Activated B cell treated with CpG ODN at 0.5 μM for 24 hours (primary cell): Measurements from ENCODE around the gene PM20D2. TPM values are rescaled to one million over a fixed set of nuclear protein-coding genes. Genes with fewer than 3 reads are reported as not detected.
"Not testable (repeated sequence)": the region's sequence is repeated elsewhere in the genome, so short reads cannot be mapped to it uniquely, and the experiment has no call there.

Source experiments
- ATAC-seq: fragments of 200-7000 bp; cut with Tn5 transposase; one replicate; pipeline ENCODE4 v1.10.0; 2021; ENCODE audit warnings: low read depth, mild to moderate bottlenecking, moderate library complexity
- CTCF ChIA-PET: fragments of 350-600 bp; sonication (Branson Sonifier 250); formaldehyde crosslinking; loops from one replicate; lab custom pipeline; 2021; ENCODE audit warnings: antibody characterized with exemption; lab: Charles Lee
- POLR2A ChIA-PET: fragments of 350-600 bp; sonication (Branson Sonifier 250); formaldehyde crosslinking; loops from one replicate; lab custom pipeline; 2021; ENCODE audit warnings: antibody characterized with exemption; lab: Charles Lee
- DNase-seq: peaks from one replicate; pipeline ENCODE4 v3.0.0; 2022
- H3K27ac Mint-ChIP-seq: one replicate; pipeline ENCODE4 v1.8.0; 2020; ENCODE audit warnings: mixed read lengths
- H3K27me3 Mint-ChIP-seq: one replicate; pipeline ENCODE4 v1.8.0; 2021; ENCODE audit warnings: mixed read lengths
- H3K36me3 Mint-ChIP-seq: one replicate; pipeline ENCODE4 v1.8.0; 2021; ENCODE audit warnings: low read depth, mixed read lengths
- H3K4me1 Mint-ChIP-seq: one replicate; pipeline ENCODE4 v1.8.0; 2021; ENCODE audit warnings: mixed read lengths
- H3K4me3 Mint-ChIP-seq: one replicate; pipeline ENCODE4 v1.8.0; 2020; ENCODE audit warnings: mild to moderate bottlenecking, mixed read lengths
- H3K9me3 Mint-ChIP-seq: one replicate; pipeline ENCODE4 v1.8.0; 2020; ENCODE audit warnings: mixed read lengths
- intact Hi-C: fragments of 100-400 bp; cut with micrococcal nuclease; formaldehyde crosslinking; loops from one replicate; pipeline ENCODE4 v1.15.1; 2024
- total RNA-seq: library from RNA; stranded (reverse); gene quantifications from 2 replicates; pipeline ENCODE4 v1.2.3, GENCODE V29; 2022
- TF ChIP-seq, protein P1 (sequence below): fragments of 200-600 bp; IDR thresholded peaks from one replicate; pipeline ENCODE4 v1.8.0; 2022; ENCODE audit warnings: antibody characterized with exemption, mild to moderate bottlenecking

Gene PM20D2
- total RNA-seq, 1 donor from 2014 or later = 11.6 TPM

DNA sequence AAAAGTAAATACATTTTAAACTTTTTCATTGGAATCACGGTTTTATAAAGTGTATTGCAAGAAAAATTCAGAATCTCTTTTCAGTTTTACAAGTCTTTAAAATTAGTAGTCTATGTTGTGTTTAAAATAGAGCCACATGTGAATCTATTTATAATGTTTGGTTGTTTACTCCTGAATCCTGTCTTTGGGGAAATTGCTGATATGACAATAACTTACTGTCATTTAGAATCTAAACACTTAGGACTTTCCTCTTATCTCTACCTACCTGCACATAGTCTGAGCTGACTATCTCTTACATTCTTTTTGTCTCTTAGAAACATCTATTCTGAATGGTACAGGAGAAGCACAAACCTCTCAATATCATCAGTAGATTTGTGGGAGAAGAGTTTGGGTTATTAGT is 23.9 kb upstream of the PM20D2 start:
- ATAC-seq (no peak), DNase-seq (no peak)
- intact Hi-C loops = loop anchor here (1.0 to 2.0 kb wide), 4 partner anchors 120 to 489 kb away; no protein-coding TSS in a partner anchor
- H3K9me3 Mint-ChIP-seq = no peaks in the 10 kb centered on the region
- H3K4me3 Mint-ChIP-seq = no peak overlapping the region
- H3K27me3 Mint-ChIP-seq = peaks cover 3% of the 10 kb centered on the region
- no peak overlapping the region for H3K27ac Mint-ChIP-seq
- ChIA-PET POLR2A (no interaction called here), CTCF (no interaction called here)
- H3K36me3 Mint-ChIP-seq = no peaks in the 10 kb centered on the region
- peaks cover 3% of the 10 kb centered on the region for H3K4me1 Mint-ChIP-seq
- TF ChIP-seq, protein P1, sequence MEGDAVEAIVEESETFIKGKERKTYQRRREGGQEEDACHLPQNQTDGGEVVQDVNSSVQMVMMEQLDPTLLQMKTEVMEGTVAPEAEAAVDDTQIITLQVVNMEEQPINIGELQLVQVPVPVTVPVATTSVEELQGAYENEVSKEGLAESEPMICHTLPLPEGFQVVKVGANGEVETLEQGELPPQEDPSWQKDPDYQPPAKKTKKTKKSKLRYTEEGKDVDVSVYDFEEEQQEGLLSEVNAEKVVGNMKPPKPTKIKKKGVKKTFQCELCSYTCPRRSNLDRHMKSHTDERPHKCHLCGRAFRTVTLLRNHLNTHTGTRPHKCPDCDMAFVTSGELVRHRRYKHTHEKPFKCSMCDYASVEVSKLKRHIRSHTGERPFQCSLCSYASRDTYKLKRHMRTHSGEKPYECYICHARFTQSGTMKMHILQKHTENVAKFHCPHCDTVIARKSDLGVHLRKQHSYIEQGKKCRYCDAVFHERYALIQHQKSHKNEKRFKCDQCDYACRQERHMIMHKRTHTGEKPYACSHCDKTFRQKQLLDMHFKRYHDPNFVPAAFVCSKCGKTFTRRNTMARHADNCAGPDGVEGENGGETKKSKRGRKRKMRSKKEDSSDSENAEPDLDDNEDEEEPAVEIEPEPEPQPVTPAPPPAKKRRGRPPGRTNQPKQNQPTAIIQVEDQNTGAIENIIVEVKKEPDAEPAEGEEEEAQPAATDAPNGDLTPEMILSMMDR = no peak

GRCh38 chr6:89122625-89123024 is 23.2 kb upstream of the PM20D2 start:
- Mint-ChIP-seq H3K4me1 (no peaks in the 10 kb centered on the region), H3K9me3 (no peaks in the 10 kb centered on the region), H3K27me3 (no peaks in the 10 kb centered on the region), H3K27ac (no peak overlapping the region), H3K36me3 (no peaks in the 10 kb centered on the region), H3K4me3 (no peak overlapping the region)
- TF ChIP-seq, protein P1 = no peak
- ChIA-PET CTCF (no interaction called here), POLR2A (interaction anchor here (1.1 kb wide), 1 partner anchor 23 kb away, joined by 3 read pairs; no protein-coding TSS in a partner anchor)
- DNase-seq (no peak), ATAC-seq (peak; percentile 31)
- intact Hi-C loops = loop anchor here (1.0 to 2.0 kb wide), 4 partner anchors 120 to 488 kb away; no protein-coding TSS in a partner anchor

DNA sequence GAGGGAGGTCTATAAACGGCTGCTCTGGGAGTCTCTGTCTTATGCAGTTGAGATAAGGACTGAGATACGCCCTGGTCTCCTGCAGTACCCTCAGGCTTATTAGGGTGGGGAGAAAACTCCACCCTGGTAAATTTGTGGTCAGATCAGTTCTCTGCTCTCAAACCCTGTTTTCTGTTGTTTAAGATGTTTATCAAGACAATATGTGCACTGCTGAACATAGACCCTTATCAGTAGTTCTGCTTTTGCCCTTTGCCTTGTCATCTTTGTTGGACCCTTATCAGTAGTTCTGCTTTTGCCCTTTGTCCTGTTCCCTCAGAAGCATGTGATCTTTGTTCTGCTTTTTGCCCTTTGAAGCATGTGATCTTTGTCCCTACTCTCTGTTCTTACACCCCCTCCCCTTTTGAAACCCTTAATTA is 17.6 kb upstream of the PM20D2 start:
- ATAC-seq, H3K36me3 Mint-ChIP-seq, CTCF ChIA-PET, intact Hi-C loops, H3K4me3 Mint-ChIP-seq, H3K4me1 Mint-ChIP-seq, DNase-seq, POLR2A ChIA-PET, H3K27me3 Mint-ChIP-seq, H3K27ac Mint-ChIP-seq: not testable (repeated sequence)
- peaks cover 10% of the 10 kb centered on the region for H3K9me3 Mint-ChIP-seq

DNA sequence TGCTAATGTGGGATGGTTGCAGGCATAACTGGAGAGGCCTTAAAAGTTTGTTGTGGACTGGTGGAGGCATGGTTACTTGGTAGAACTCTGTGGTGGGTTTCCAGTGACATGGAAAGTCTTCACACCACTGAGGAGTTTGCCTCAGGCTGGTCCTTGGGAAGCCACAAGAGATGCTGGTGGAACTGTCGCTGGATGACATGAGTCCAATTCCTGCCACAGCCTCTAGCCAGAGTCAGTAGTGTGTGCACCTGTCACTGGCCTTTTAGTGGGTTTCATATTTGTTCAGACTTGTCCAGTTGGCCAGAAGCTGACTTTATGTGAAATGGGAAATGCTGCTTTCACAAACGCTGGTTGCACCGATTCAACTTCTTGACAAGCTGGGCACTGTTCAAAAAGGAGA is 14.3 kb upstream of the PM20D2 start:
- peaks cover 2% of the 10 kb centered on the region for H3K4me1 Mint-ChIP-seq
- TF ChIP-seq, protein P1 = no peak
- H3K27me3 Mint-ChIP-seq = no peaks in the 10 kb centered on the region
- H3K9me3 Mint-ChIP-seq = peaks cover 10% of the 10 kb centered on the region
- DNase-seq (no peak), ATAC-seq (no peak)
- ChIA-PET CTCF (no interaction called here), POLR2A (no interaction called here)
- peaks cover 4% of the 10 kb centered on the region for H3K36me3 Mint-ChIP-seq
- intact Hi-C loops = no loop called here
- H3K4me3 Mint-ChIP-seq = no peak overlapping the region
- no peak overlapping the region for H3K27ac Mint-ChIP-seq

- POLR2A ChIA-PET = no interaction called here
- H3K4me3 Mint-ChIP-seq = no peak overlapping the region
- CTCF ChIA-PET = no interaction called here
- no peak overlapping the region for H3K27ac Mint-ChIP-seq
- TF ChIP-seq, protein P1 = no peak
- H3K9me3 Mint-ChIP-seq = peaks cover 10% of the 10 kb centered on the region
- no peak for ATAC-seq
- H3K27me3 Mint-ChIP-seq = no peaks in the 10 kb centered on the region
- peaks cover 2% of the 10 kb centered on the region for H3K4me1 Mint-ChIP-seq
- DNase-seq = no peak
- peaks cover 4% of the 10 kb centered on the region for H3K36me3 Mint-ChIP-seq
- intact Hi-C loops = no loop called here
These were observed 13.8 kb upstream of the PM20D2 start for GRCh38 chr6:89132057-89132456.

GRCh38 chr6:89133981-89134380 is 11.9 kb upstream of the PM20D2 start:
- Mint-ChIP-seq H3K27ac (no peak overlapping the region), H3K9me3 (peaks cover 2% of the 10 kb centered on the region), H3K4me1 (no peaks in the 10 kb centered on the region), H3K27me3 (no peaks in the 10 kb centered on the region), H3K4me3 (no peak overlapping the region), H3K36me3 (peaks cover 3% of the 10 kb centered on the region)
- ChIA-PET CTCF (no interaction called here), POLR2A (interaction anchor here (0.6 kb wide), 2 partner anchors 14 to 56 kb away, joined by 3 to 9 read pairs; no protein-coding TSS in a partner anchor)
- DNase-seq (no peak), ATAC-seq (no peak)
- intact Hi-C loops = no loop called here
- TF ChIP-seq, protein P1 = no peak
